IPS-20b (cell line): ENCODE results near the gene PROZ.
A peak's percentile ranks its signal among the peaks of the same experiment; 100 is the strongest.

Experiments
- H3K27ac ChIP-seq: one replicate; pipeline ENCODE4 v1.5.1; 2013; ENCODE audit warnings: low read length
- H3K27me3 ChIP-seq: 2 replicates; pipeline ENCODE4 v1.6.1; 2013; ENCODE audit warnings: mild to moderate bottlenecking, low read length, inconsistent platforms; ENCODE audit not compliant: insufficient read depth
- H3K36me3 ChIP-seq: 2 replicates; pipeline ENCODE4 v1.6.1; 2013; ENCODE audit warnings: low read depth, mild to moderate bottlenecking, inconsistent platforms, low read length, moderate library complexity; ENCODE audit not compliant: insufficient read depth
- H3K4me1 ChIP-seq: 2 replicates; pipeline ENCODE4 v1.6.1; 2013; ENCODE audit warnings: mild to moderate bottlenecking, control low read depth, inconsistent platforms, low read length, moderate library complexity; ENCODE audit not compliant: insufficient read depth
- H3K4me3 ChIP-seq: 2 replicates; pipeline ENCODE4 v1.5.1; 2013; ENCODE audit warnings: mild to moderate bottlenecking, low read length, inconsistent platforms
- H3K9ac ChIP-seq: 2 replicates; pipeline ENCODE4 v1.6.1; 2013; ENCODE audit warnings: low read depth, mild to moderate bottlenecking, inconsistent platforms, low read length, moderate library complexity
- H3K9me3 ChIP-seq: 2 replicates; pipeline ENCODE4 v1.6.1; 2013; ENCODE audit warnings: mild to moderate bottlenecking, low read depth, low read length, inconsistent platforms; ENCODE audit not compliant: insufficient read depth

Gene PROZ

DNA sequence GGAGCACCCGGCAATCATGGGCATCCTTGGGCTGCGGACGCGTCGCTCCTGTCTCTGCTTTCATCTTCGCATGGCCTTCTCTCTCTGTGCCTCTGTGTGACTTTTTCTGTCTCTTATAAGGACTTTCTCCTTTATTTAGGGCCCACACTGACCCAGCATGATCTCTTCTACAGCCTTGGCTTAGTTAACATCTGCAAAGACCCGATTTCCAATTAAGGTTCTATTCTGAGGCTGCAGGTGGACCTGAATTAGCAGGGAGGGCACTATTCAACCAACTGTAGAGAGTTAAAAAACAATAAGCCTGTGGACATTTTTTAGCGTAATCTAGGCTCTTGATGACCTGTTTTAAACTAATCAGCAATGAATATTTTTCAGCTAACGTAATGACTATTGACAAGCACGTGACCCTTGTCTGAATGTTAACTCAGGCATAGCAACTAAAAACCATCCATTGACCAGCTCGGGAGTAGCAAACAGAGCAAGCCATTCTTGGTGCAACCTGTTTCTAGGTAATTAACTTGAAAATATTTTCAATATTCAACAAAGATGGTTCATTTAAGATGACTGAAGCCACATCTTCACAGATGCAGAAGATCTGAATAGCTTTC lies 20.7 kb upstream of the PROZ start:
- Histone ChIP-seq H3K4me1 (peaks cover 15% of the 10 kb centered on the region; the same call in 1 of the 2 replicates), H3K9me3 (no peaks in the 10 kb centered on the region), H3K4me3 (peak overlapping the region; percentile 15; the same call in 1 of the 2 replicates), H3K27me3 (no peaks in the 10 kb centered on the region), H3K27ac (no peak overlapping the region), H3K36me3 (no peaks in the 10 kb centered on the region), H3K9ac (peak overlapping the region; percentile 31; the same call in 1 of the 2 replicates)

DNA sequence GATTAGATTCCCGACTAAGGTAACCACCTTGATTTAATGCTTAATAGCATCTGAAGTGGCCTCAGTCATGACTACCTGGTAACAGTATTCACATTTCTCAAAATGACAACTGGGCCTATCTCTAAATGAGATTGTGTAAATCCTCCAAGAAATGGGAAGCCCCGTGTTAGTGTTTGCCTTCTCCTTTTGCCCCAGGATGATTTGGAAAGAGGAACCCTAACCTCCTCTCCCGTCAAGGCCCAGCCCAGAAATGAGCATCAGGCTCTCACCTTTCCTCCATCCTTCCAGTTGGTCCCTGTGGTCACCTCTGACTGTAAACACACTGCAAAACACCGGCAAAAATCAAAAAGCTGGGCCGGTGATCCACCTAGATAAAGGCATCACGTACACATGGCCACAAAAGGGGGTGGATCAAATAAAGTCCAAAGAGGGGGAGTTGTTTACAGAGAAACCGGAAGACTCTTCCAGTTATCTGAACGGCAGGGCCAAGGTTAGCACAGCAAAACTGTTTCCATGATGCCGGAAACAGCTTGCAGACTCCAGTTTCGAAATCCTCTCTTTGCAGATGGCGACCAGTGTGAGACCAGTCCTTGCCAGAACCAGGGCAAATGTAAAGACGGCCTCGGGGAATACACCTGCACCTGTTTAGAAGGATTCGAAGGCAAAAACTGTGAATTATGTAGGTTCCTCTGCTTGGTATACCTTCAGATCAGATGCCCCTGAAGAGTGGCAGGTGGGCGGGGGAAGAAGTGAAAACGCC lies 19.5 kb upstream of the PROZ start:
- H3K9me3 ChIP-seq: no peaks in the 10 kb centered on the region
- H3K4me1 ChIP-seq: peaks cover 15% of the 10 kb centered on the region; the same call in 1 of the 2 replicates
- no peak overlapping the region for H3K27ac ChIP-seq
- H3K27me3 ChIP-seq: no peaks in the 10 kb centered on the region
- no peak overlapping the region for H3K9ac ChIP-seq
- no peaks in the 10 kb centered on the region for H3K36me3 ChIP-seq
- no peak overlapping the region for H3K4me3 ChIP-seq

DNA sequence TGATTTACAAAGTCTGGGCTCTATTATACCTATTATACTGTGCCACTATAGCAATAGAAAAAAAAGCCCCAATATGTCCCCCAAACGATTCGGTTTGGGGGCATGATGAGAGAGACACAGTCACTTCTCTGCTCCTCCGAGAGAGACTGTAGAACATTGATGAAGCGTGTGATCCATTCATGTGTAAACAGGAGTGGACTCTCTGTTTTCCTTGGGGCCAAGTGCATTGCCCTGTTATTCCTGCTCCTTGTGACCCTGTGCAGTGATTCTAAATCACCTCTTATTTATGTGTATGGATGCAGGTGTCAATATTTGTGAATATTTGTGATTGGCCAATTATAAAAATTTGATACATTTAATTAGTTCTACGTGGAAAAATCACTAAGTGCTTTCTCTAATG lies 18.9 kb upstream of the PROZ start:
- Histone ChIP-seq H3K27me3 (no peaks in the 10 kb centered on the region), H3K36me3 (no peaks in the 10 kb centered on the region), H3K4me3 (no peak overlapping the region), H3K9me3 (no peaks in the 10 kb centered on the region), H3K27ac (no peak overlapping the region), H3K4me1 (peaks cover 15% of the 10 kb centered on the region; the same call in 1 of the 2 replicates), H3K9ac (no peak overlapping the region)

DNA sequence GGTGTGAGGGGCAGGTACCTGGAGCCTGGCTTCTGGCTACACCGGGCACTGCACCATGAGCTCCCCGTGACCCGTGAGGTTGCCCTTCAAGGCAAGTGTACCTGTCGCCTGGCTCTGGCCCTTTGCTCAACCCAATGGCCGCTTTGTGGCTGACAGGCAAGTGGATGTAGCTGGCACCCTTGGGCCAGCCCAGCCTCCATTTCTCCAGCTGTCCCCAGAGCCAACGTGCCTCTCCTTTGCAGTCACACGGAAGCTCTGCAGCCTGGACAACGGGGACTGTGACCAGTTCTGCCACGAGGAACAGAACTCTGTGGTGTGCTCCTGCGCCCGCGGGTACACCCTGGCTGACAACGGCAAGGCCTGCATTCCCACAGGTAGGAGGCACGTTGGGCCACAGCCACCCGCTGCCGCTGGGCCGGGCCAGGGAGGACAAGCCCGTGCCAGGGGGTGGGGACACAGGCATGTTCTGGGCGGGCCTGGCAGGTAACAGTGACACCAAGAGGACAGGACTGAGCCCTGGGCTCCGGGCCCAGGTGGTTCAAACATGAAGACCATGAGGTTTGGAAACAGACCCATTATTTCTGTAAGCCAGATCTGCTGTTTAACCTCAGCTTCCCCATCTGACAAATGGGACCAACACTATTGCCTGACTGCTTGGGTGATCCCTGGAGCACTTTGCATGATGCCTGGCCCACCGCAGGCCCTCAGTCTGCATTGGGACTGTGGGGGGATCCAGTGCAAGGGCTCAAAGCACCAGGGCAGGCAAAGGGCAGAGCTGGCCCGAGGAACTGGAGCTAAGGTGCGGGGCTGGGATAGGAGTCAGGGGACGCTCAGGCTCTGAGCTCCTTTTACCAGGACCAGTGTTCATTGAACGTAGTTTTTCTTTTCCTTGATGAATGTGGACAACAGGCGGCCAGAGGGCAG lies 17.5 kb upstream of the PROZ start:
- Histone ChIP-seq H3K27me3 (no peaks in the 10 kb centered on the region), H3K4me3 (no peak overlapping the region), H3K9ac (no peak overlapping the region), H3K4me1 (peaks cover 15% of the 10 kb centered on the region; the same call in 1 of the 2 replicates), H3K36me3 (no peaks in the 10 kb centered on the region), H3K9me3 (no peaks in the 10 kb centered on the region), H3K27ac (no peak overlapping the region)

DNA sequence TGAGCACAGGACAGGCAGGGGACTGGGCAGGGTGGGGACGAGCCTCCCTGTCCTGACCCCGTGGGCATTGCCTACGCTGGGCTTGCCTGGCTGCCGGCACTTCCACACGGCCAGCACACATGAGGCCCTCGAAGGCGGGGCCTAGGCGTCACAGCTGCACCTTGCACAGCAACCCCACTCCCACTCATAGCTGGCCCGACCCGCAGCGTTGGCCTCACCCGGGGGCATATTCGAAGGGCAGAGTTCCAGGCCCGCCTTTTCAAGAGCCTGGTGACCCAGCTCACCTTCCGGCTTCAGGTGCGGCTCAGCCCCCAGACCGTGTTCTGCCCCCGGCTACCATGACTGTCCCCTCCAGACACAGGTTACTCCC lies 16.9 kb upstream of the PROZ start:
- Histone ChIP-seq H3K4me3 (no peak overlapping the region), H3K27ac (no peak overlapping the region), H3K4me1 (peaks cover 15% of the 10 kb centered on the region; the same call in 1 of the 2 replicates), H3K27me3 (no peaks in the 10 kb centered on the region), H3K36me3 (no peaks in the 10 kb centered on the region), H3K9me3 (no peaks in the 10 kb centered on the region), H3K9ac (no peak overlapping the region)

DNA sequence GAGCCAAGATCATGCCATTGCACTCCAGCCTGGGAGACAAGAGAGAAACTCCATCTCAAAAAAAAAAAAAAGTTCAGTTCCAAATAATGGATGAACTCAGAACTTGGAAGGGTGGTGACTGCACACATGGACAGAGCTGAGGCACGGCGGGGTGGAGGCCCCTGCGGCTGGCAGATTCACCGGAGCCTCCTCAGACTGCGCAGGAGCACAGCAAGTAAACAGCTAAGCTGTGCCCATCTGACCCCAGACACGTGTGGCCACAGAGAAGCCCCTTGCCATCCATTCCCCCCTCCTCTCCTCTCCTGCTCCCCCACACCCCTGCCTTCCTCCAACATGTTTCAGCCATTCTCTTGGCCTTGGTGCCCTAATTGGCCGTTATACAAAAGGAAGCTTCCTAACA lies 15.6 kb upstream of the PROZ start:
- Histone ChIP-seq H3K4me1 (peaks cover 5% of the 10 kb centered on the region; the same call in 1 of the 2 replicates), H3K36me3 (no peaks in the 10 kb centered on the region), H3K27me3 (no peaks in the 10 kb centered on the region), H3K9me3 (no peaks in the 10 kb centered on the region), H3K27ac (no peak overlapping the region), H3K9ac (no peak overlapping the region), H3K4me3 (no peak overlapping the region)

DNA sequence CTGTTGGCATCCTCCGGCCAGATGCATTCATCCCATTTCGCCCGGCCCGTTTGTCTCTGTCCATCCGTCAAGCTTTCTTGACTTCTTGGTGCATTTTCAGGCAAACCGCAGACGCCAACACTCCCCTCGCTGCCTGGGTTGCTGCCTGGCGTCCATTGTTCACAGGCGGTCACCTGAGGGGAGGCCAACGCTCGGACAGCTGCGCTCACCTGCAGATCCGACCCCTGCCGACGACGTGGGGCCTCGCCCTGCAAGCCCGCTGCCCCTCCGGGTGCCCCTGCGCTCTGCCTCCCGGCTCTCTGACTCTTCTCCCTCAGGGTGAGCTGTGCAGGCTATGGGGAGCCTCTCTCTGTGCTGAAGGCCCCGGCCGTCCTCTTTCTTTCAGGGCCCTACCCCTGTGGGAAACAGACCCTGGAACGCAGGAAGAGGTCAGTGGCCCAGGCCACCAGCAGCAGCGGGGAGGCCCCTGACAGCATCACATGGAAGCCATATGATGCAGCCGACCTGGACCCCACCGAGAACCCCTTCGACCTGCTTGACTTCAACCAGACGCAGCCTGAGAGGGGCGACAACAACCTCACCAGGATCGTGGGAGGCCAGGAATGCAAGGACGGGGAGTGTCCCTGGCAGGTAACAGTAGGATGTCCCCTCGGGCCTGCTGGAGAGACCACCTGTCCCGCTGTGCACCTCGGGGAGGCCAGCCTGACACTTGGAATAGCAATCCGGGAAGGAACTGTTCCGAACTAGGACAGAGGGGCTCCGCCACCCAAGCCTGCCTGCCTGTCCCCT lies 14.8 kb upstream of the PROZ start:
- Histone ChIP-seq H3K4me1 (no peaks in the 10 kb centered on the region), H3K9me3 (no peaks in the 10 kb centered on the region), H3K36me3 (no peaks in the 10 kb centered on the region), H3K27me3 (no peaks in the 10 kb centered on the region), H3K9ac (no peak overlapping the region), H3K27ac (no peak overlapping the region), H3K4me3 (no peak overlapping the region)

DNA sequence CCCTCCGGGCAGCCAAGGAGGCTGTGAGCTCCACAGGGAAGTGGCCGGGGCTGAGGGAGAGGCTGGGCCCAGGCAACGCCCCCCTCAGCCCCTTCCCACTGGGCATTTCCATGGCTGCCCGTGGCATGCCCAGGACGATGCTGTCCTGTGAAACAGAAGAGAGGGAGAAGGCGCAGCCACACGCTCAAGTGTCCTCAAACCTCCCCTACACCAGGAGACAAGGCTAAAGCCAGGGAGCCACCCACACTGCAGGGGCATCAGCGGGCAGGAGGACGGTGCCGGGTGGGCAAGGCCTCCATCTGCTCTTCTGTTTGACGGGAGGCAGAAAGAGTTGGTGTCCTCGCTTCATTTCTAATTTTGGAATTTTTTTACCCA lies 14.2 kb upstream of the PROZ start:
- Histone ChIP-seq H3K36me3 (no peaks in the 10 kb centered on the region), H3K9ac (no peak overlapping the region), H3K4me1 (no peaks in the 10 kb centered on the region), H3K4me3 (no peak overlapping the region), H3K9me3 (no peaks in the 10 kb centered on the region), H3K27me3 (no peaks in the 10 kb centered on the region), H3K27ac (no peak overlapping the region)

DNA sequence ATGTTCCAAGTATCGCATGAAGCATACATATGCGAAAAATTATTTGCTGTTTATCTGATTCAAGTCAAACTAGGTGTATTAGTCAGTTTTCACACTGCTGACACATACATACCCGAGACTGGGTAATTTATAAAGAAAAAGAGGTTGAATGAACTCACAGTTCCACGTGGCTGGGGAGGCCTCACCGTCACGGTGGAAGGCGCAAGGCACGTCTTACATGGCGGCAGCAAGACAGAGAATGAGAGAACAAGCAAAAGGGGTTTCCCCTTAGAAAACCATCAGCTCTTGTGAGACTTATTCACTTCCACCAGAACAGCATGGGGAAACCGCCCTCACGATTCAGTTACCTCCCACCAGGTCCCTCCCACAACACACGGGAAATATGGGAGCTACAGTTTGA lies 13.0 kb upstream of the PROZ start:
- Histone ChIP-seq H3K9me3 (no peaks in the 10 kb centered on the region), H3K27ac (no peak overlapping the region), H3K36me3 (no peaks in the 10 kb centered on the region), H3K4me3 (no peak overlapping the region), H3K4me1 (no peaks in the 10 kb centered on the region), H3K27me3 (no peaks in the 10 kb centered on the region), H3K9ac (no peak overlapping the region)

DNA sequence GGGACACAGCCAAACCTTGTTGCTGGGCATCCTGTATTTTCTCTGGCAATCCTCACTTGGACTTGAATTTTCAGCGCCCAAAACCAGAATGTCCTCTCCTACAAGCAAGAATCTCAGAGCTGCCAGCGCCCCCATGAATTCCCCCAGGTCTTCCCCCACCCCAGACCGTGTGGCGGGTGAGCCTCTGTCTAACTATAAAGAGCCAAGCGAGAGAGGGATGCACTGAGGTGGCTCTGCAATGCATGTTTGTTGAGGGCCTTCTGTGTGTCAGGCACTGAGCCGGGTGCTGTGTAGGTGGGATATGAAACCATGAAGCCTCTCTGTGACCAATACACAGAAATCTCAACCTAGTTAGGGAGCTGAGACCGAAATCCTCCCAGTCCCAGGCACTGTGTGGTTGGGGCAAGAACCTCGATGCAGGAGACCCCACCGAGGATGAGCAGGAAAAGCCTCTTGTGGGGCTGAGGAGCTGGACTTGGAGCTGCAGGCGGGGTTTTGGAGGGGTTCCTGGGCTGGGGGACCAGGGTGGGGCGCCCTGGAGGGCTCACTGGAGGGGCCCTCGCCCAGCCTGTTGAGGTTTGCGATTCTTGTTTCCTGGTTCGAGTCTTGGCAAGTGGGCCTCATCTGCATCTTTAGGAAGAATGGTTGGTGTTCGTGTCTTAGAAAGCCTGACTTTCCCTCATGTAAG lies 12.4 kb upstream of the PROZ start:
- Histone ChIP-seq H3K27ac (no peak overlapping the region), H3K27me3 (peaks cover 1% of the 10 kb centered on the region; the same call in 1 of the 2 replicates), H3K9ac (no peak overlapping the region), H3K4me1 (no peaks in the 10 kb centered on the region), H3K4me3 (no peak overlapping the region), H3K36me3 (no peaks in the 10 kb centered on the region), H3K9me3 (no peaks in the 10 kb centered on the region)

DNA sequence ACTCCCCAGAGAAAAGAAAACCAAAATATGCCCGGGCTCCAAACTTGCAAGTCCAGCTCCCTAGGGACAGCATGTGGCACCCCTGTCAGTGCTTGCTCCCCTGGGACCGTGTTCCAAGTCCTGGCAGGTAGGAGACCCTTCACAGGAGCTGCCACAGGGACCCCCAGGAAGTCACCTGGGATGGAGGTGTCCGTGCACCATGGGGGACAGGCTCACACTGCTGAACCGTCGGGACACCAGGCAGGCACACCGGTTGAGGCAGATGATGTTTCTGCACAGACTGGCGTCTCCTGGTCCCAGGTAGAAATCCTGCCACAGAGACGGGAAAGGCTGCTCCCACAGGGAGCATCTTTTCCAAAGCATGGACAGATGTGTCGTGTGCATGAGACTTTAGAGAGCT lies 11.7 kb upstream of the PROZ start:
- no peak overlapping the region for H3K9ac ChIP-seq
- H3K4me3 ChIP-seq: no peak overlapping the region
- no peaks in the 10 kb centered on the region for H3K4me1 ChIP-seq
- no peaks in the 10 kb centered on the region for H3K9me3 ChIP-seq
- no peak overlapping the region for H3K27ac ChIP-seq
- no peaks in the 10 kb centered on the region for H3K36me3 ChIP-seq
- peaks cover 8% of the 10 kb centered on the region for H3K27me3 ChIP-seq
